Skeletal muscle tissue (tissue), 4 donors: ENCODE data around the gene CGB8. TPM values are rescaled to one million over a fixed set of nuclear protein-coding genes. Genes with fewer than 3 reads are reported as not detected.
"Not testable (repeated sequence)": the region's sequence is repeated elsewhere in the genome, so short reads cannot be mapped to it uniquely, and the experiment has no call there.

Source experiments
- H3K27ac ChIP-seq: one replicate; pipeline ENCODE4 v1.7.0; 2013; ENCODE audit warnings: mild to moderate bottlenecking, low read depth, low read length, inconsistent platforms
- H3K27me3 ChIP-seq, 3 donors: one replicate each; pipeline ENCODE4 v1.7.0; 2013; ENCODE audit warnings: low read length in 3 of 3; ENCODE audit not compliant: control insufficient read depth in 3 of 3, insufficient read depth in 3 of 3
- H3K36me3 ChIP-seq, 3 donors: one replicate each; pipeline ENCODE4 v1.7.0; 2013; ENCODE audit warnings: low read length in 3 of 3; ENCODE audit not compliant: control insufficient read depth in 3 of 3, insufficient read depth in 3 of 3
- H3K4me1 ChIP-seq, 3 donors: one replicate each; pipeline ENCODE4 v1.7.0; 2013; ENCODE audit warnings: low read length in 3 of 3, mild to moderate bottlenecking in 3 of 3; ENCODE audit not compliant: control insufficient read depth in 3 of 3, insufficient read depth in 3 of 3
- H3K4me3 ChIP-seq, 3 donors: one replicate each; pipeline ENCODE4 v1.7.0; 2013; ENCODE audit warnings: low read length in 3 of 3
- H3K9ac ChIP-seq, 3 donors: one replicate each; pipeline ENCODE4 v1.7.0; 2013; ENCODE audit warnings: low read length in 3 of 3, mild to moderate bottlenecking in 3 of 3, moderate library complexity in 2 of 3, low read depth in 1 of 3
- H3K9me3 ChIP-seq, 3 donors: one replicate each; pipeline ENCODE4 v1.7.0; 2013; ENCODE audit warnings: low read length in 3 of 3; ENCODE audit not compliant: control insufficient read depth in 3 of 3
- total RNA-seq: library from RNA; depleted of rRNA; stranded (reverse); fragments of >200 nt; gene quantifications from one replicate; pipeline ENCODE4 v1.2.3, GENCODE V29; 2014
- donor health status: Osteomylitis.

The CGB8 gene
- total RNA-seq, 1 donor from 2014 or later = not detected

DNA sequence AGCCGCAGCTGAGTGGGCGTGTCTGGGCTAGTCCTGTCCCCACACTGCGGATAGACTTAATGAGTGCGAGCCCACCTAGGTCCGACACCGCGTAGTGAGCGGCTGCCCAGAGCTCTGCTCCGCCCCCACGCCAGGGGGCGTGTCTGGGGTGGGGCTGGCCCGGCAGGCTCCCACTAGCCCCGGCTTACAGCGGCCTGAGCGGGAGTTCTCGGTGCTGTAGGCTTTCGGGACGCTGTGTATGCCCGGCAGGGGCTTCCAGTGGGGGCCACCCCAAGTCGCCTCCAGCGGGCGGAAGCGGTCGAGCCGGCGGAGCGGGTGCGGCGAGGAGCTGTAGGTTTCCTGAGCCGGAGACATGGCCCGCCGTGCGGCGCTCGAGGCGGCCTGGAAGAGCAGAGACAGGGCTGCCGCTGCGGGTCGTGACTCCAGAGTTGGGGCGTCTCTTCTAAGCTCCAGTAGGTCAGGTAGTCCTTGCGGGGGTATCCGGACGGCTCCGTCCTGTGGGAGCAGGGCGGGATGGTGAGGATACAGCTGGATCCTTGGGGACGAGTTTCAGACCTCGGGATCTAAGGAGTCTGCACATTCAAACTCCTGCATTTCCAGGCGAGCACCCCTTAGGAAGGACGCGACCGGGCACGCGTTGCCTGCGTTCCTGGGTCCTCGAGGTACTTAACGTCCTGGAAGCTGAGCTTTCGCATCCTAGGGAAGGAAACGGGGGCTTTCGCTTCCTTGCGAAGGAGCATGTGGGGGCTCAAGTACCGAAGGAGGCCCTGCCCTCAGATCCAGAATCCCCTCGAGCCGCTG, 7.4 kb upstream of the CGB8 start:
- peak overlapping the region; percentile 66 to 81 (median 70) for H3K4me3 ChIP-seq
- H3K36me3 ChIP-seq = no peaks in the 10 kb centered on the region
- no peaks in the 10 kb centered on the region for H3K9me3 ChIP-seq
- peaks cover 0 to 5% (median 0%) of the 10 kb centered on the region in 3 donors for H3K27me3 ChIP-seq
- H3K27ac ChIP-seq = no peak overlapping the region
- H3K9ac ChIP-seq = peak overlapping the region; percentile 70 to 87 (median 77)
- H3K4me1 ChIP-seq = peaks cover 15 to 27% (median 20%) of the 10 kb centered on the region in 3 donors

GRCh38 chr19:49050376-49051033, 1.6 kb upstream of the CGB8 start:
- not testable (repeated sequence) for H3K9me3 ChIP-seq, H3K4me3 ChIP-seq, H3K36me3 ChIP-seq, H3K4me1 ChIP-seq, H3K27me3 ChIP-seq, H3K9ac ChIP-seq, H3K27ac ChIP-seq

DNA sequence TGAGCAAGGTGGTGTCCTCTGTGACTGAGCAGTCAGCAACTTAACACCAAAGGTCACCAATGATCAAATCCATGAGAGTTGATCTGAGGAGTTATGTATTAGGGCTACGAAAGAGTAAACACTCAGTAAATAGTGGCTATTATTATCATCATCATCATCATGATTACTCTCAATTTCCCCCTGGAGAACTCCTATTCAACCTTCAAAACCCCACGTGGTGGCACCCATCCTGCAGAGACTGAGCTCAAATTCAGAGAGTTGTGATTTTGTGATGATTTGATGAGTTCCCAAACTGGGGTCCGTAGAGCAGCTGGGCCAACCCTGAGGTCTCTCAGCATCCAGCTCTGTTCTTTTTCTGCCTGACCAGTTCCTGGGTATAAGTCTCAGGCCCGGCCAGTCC, 923 bp upstream of the CGB8 start:
- H3K9me3 ChIP-seq, H3K4me1 ChIP-seq, H3K9ac ChIP-seq, H3K4me3 ChIP-seq, H3K36me3 ChIP-seq, H3K27me3 ChIP-seq, H3K27ac ChIP-seq: not testable (repeated sequence)

DNA sequence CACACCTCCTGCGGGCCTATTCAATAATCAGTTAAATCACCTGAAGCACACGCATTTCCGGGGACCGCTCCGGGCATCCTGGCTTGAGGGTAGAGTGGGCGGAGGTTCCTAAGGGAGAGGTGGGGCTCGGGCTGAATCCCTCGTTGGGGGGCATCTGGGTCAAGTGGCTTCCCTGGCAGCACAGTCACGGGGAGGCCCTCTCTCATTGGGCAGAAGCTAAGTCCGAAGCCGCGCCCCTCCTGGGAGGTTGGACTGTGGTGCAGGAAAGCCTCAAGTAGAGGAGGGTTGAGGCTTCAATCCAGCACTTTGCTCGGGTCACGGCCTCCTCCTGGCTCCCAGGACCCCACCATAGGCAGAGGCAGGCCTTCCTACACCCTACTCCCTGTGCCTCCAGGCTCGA, 5.4 kb downstream of the CGB8 start, which contains the start of gene CGB5:
CGB5 (plus strand) TSS at position 301 of the 400 bp plus-strand sequence. CDS start 362 bp downstream, outside the sequence.
- H3K4me3 ChIP-seq, H3K27ac ChIP-seq, H3K9me3 ChIP-seq, H3K27me3 ChIP-seq, H3K4me1 ChIP-seq, H3K9ac ChIP-seq, H3K36me3 ChIP-seq: not testable (repeated sequence)

DNA sequence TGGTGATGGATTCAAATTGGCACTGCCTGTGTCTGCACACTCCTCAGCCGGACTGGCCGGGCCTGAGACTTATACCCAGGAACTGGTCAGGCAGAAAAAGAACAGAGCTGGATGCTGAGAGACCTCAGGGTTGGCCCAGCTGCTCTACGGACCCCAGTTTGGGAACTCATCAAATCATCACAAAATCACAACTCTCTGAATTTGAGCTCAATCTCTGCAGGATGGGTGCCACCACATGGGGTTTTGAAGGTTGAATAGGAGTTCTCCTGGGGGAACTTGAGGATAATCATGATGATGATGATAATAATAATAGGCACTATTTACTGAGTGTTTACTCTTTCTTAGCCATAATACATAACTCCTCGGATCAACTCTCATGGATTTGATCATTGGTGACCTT, 6.2 kb downstream of the CGB8 start:
- not testable (repeated sequence) for H3K9me3 ChIP-seq, H3K36me3 ChIP-seq, H3K4me1 ChIP-seq, H3K4me3 ChIP-seq, H3K9ac ChIP-seq, H3K27ac ChIP-seq, H3K27me3 ChIP-seq

DNA sequence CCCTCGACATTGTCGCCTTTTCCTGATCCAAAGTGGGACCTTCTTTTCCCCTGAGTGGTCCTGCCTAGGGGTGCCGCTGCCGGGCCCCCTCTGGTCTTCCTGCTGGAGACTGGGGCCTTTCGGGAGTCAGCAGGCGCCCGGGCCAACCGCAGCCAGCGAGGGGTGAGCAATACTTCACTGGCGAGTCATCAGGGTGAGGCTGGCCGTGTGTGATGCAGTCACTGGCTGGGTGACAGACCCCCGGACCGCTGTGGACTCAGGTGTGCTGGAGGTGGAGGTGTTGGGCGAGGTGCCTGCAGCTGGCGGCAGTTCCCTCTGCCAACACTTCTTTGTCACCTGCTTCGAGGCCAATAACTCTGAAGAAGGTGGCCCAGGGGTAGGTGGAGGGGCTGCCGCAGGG, 6.7 kb downstream of the CGB8 start:
- no peak overlapping the region for H3K4me3 ChIP-seq
- H3K27me3 ChIP-seq = no peaks in the 10 kb centered on the region
- no peaks in the 10 kb centered on the region for H3K9me3 ChIP-seq
- no peak overlapping the region for H3K9ac ChIP-seq
- no peaks in the 10 kb centered on the region for H3K36me3 ChIP-seq
- no peak overlapping the region for H3K27ac ChIP-seq
- no peaks in the 10 kb centered on the region for H3K4me1 ChIP-seq

- H3K9me3 ChIP-seq, H3K27ac ChIP-seq, H3K27me3 ChIP-seq, H3K4me3 ChIP-seq, H3K36me3 ChIP-seq, H3K9ac ChIP-seq, H3K4me1 ChIP-seq: not testable (repeated sequence)
Measured at GRCh38 chr19:49039736-49040135, 9.2 kb downstream of the CGB8 start.

- H3K27ac ChIP-seq, H3K9me3 ChIP-seq, H3K4me1 ChIP-seq, H3K27me3 ChIP-seq, H3K4me3 ChIP-seq, H3K9ac ChIP-seq, H3K36me3 ChIP-seq: not testable (repeated sequence)
Measured at GRCh38 chr19:49038557-49039276, 10.2 kb downstream of the CGB8 start.

GRCh38 chr19:49038111-49038510, 10.8 kb downstream of the CGB8 start:
- not testable (repeated sequence) for H3K27ac ChIP-seq, H3K9me3 ChIP-seq, H3K4me3 ChIP-seq, H3K36me3 ChIP-seq, H3K27me3 ChIP-seq, H3K4me1 ChIP-seq, H3K9ac ChIP-seq

DNA sequence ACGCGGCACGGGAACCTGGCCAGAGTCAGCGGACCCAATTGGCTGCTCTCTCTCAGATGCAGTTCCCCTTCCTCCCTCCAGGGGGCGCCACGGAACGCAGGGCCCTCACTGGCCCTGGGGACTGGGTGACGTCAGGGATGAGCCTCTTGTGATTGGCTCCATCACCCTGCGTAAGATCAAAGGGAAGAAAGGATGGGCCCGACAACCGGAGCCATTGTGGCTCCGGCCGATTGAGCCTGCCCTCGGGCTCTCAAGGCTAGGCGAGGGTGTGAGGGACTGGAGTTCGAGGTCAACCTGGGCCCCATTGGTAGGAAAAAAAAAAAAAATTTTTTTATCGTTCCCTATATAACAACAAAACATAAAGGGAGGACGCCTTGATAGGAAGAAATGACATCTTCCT, 12.1 kb downstream of the CGB8 start, which contains the start of gene CGB1:
CGB1 (minus strand) TSS at position 81 of the 400 bp plus-strand sequence. CDS start 184 bp downstream, outside the sequence.
- not testable (repeated sequence) for H3K4me3 ChIP-seq, H3K9me3 ChIP-seq, H3K27me3 ChIP-seq

More for the DNA sequence above, 12.1 kb downstream of the CGB8 start, which contains the start of gene CGB1:
- not testable (repeated sequence) for H3K4me1 ChIP-seq, H3K9ac ChIP-seq, H3K36me3 ChIP-seq, H3K27ac ChIP-seq
